K562 (cell line): Measurements from ENCODE around the gene MAB21L2. TPM values are rescaled to one million over a fixed set of nuclear protein-coding genes. Genes with fewer than 3 reads are reported as not detected.
"Not testable (repeated sequence)": the region's sequence is repeated elsewhere in the genome, so short reads cannot be mapped to it uniquely, and the experiment has no call there.

Experiments
- ATAC-seq: fragments of 200-7000 bp; cut with Tn5 transposase; 3 replicates; pipeline ENCODE4 v1.9.1; 2020; ENCODE audit warnings: moderate library complexity
- BruUV-seq: library from RNA; stranded (reverse); fragments of 400-500 nt; replicated peaks from 2 replicates; lab custom pipeline; 2021; lab: Mats Ljungman, UMichigan
- CTCF ChIA-PET: fragments of 300-600 bp; formaldehyde crosslinking; extraction: SDS; loops from one replicate; lab custom pipeline; 2021; ENCODE audit warnings: low intra/inter-chr PET ratio; lab: Yijun Ruan, JAX
- POLR2A ChIA-PET: fragments of 300-600, 350-650 bp; sonication (Branson Sonifier 250); formaldehyde crosslinking; extraction: SDS; loops from one replicate; lab custom pipeline; 2021; ENCODE audit warnings: antibody characterized with exemption, inconsistent platforms; lab: Yijun Ruan, JAX
- DNase-seq, 4 experiments: peaks; one replicate each; pipeline versions ENCODE4 v3.0.0 to v3.0.0-alpha.2; 2011 to 2018; ENCODE audit warnings: low spot score in 3 of 4, mixed read lengths in 3 of 4; ENCODE audit errors: extremely low read depth in 1 of 4
- FAIRE-seq: peaks from 2 replicates; lab custom pipeline; 2011; peaks lifted over from hg19 to GRCh38; lab: Jason Lieb, UNC
- H2AFZ ChIP-seq: 2 replicates; pipeline ENCODE4 v1.6.0; 2011; ENCODE audit warnings: low read depth, low read length, control low read depth, inconsistent platforms
- H3K27ac ChIP-seq: fragments of 200-600 bp; 3 replicates; pipeline ENCODE4 v1.8.0; 2011; ENCODE audit warnings: low read depth, mild to moderate bottlenecking, control low read depth, inconsistent platforms, low read length, moderate library complexity, mixed read lengths; ENCODE audit errors: extremely low read depth
- H3K27me3 ChIP-seq, 2 experiments: fragments of 300-600 bp in 1 of 2; 2 replicates in 1 of 2; 3 replicates in 1 of 2; pipeline versions ENCODE4 v1.6.0 to v1.8.0; 2011; ENCODE audit warnings: inconsistent platforms in 2 of 2, low read length in 2 of 2, mild to moderate bottlenecking in 1 of 2, mixed read lengths in 1 of 2, moderate library complexity in 1 of 2; ENCODE audit not compliant: control insufficient read depth in 2 of 2, insufficient read depth in 2 of 2
- H3K36me3 ChIP-seq: fragments of 300-600 bp; 3 replicates; pipeline ENCODE4 v1.8.0; 2011; ENCODE audit warnings: mild to moderate bottlenecking, low read length, inconsistent platforms; ENCODE audit not compliant: control insufficient read depth, insufficient read depth
- H3K4me1 ChIP-seq, 2 experiments: fragments of 200-600 bp in 1 of 2; replicated peaks in 1 of 2; 2 replicates in 1 of 2; 3 replicates in 1 of 2; pipeline versions ENCODE4 v1.5.1 to v1.8.0; 2011; ENCODE audit warnings: inconsistent platforms in 2 of 2, low read length in 2 of 2, mild to moderate bottlenecking in 1 of 2, mixed read lengths in 1 of 2, moderate library complexity in 1 of 2; ENCODE audit not compliant: control insufficient read depth in 2 of 2, insufficient read depth in 2 of 2
- H3K4me2 ChIP-seq: 2 replicates; pipeline ENCODE4 v1.6.1; 2011; ENCODE audit warnings: low read length, control low read depth, inconsistent platforms, mixed read lengths; ENCODE audit not compliant: insufficient read depth
- H3K4me3 ChIP-seq: fragments of 200-600 bp; sonication (generic), shearing (Covaris generic); 2 replicates; pipeline ENCODE4 v1.5.1; 2016; ENCODE audit warnings: control low read depth, inconsistent platforms
- H3K79me2 ChIP-seq: fragments of 200-600 bp; 3 replicates; pipeline ENCODE4 v1.8.0; 2011; ENCODE audit warnings: low read length, inconsistent platforms; ENCODE audit not compliant: control insufficient read depth, insufficient read depth
- H3K9ac ChIP-seq, 2 experiments: 2 replicates each; pipeline versions ENCODE4 v1.6.0 to v1.6.1; 2011; ENCODE audit warnings: low read depth in 2 of 2, low read length in 2 of 2, control low read depth in 1 of 2, inconsistent platforms in 1 of 2, mild to moderate bottlenecking in 1 of 2, mixed read lengths in 1 of 2; ENCODE audit not compliant: insufficient read depth in 1 of 2
- H3K9me1 ChIP-seq: one replicate; pipeline ENCODE4 v1.6.0; 2011; ENCODE audit warnings: inconsistent platforms, mild to moderate bottlenecking, low read length, moderate library complexity; ENCODE audit not compliant: control insufficient read depth, insufficient read depth
- H3K9me3 ChIP-seq: replicated peaks from 2 replicates; pipeline ENCODE4 v1.5.1; 2011; ENCODE audit warnings: low read depth, low read length, inconsistent platforms; ENCODE audit not compliant: control insufficient read depth, insufficient read depth
- H4K20me1 ChIP-seq: replicated peaks from 2 replicates; pipeline ENCODE4 v1.6.1; 2011; ENCODE audit warnings: low read length, inconsistent platforms, mixed read lengths; ENCODE audit not compliant: control insufficient read depth, insufficient read depth
- ARID1B ChIP-seq: fragments of 450-650 bp; IDR thresholded peaks from 2 replicates; pipeline ENCODE4 v1.6.1; 2016; ENCODE audit warnings: antibody characterized with exemption, mild to moderate bottlenecking, inconsistent platforms
- BACH1 ChIP-seq: fragments of 200-800 bp; sonication (Bioruptor generic); IDR thresholded peaks from 2 replicates; pipeline ENCODE4 v1.6.1; 2016; ENCODE audit warnings: missing genetic modification characterization, missing compliant biosample characterization
- C11orf30 ChIP-seq: fragments of 450-650 bp; IDR thresholded peaks from 2 replicates; pipeline ENCODE4 v1.6.1; 2016; ENCODE audit warnings: low read depth, mild to moderate bottlenecking
- CEBPB ChIP-seq: fragments of 450-650 bp; IDR thresholded peaks from 2 replicates; pipeline ENCODE4 v1.6.1; 2016; ENCODE audit warnings: missing genetic modification characterization, missing compliant biosample characterization
- CEBPG ChIP-seq, 3 experiments: fragments of 200-800 bp in 1 of 3; sonication (Bioruptor generic) in 1 of 3; sonication (generic) in 1 of 3; formaldehyde crosslinking in 1 of 3; IDR thresholded peaks in 2 of 3; conservative IDR thresholded peaks in 1 of 3; 2 replicates each; pipeline versions ENCODE4 v1.6.1 to v1.8.0; 2016 to 2022; ENCODE audit warnings: missing compliant biosample characterization in 2 of 3, missing genetic modification characterization in 2 of 3, mild to moderate bottlenecking in 1 of 3, missing genetic modification reagents in 1 of 3
- DPF2 ChIP-seq: fragments of 450-650 bp; IDR thresholded peaks from 2 replicates; pipeline ENCODE4 v1.6.1; 2016
- GATAD2B ChIP-seq: fragments of 450-650 bp; IDR thresholded peaks from 2 replicates; pipeline ENCODE4 v1.6.1; 2017; ENCODE audit warnings: mild to moderate bottlenecking, borderline replicate concordance
- MAFF ChIP-seq: IDR thresholded peaks from 2 replicates; pipeline ENCODE4 v1.6.1; 2012; ENCODE audit warnings: low read length, improper control_type of control experiment
- MAFG ChIP-seq: fragments of 450-650 bp; conservative IDR thresholded peaks from 2 replicates; pipeline ENCODE4 v1.6.1; 2016; ENCODE audit warnings: missing genetic modification characterization, missing compliant biosample characterization
- MAFK ChIP-seq: IDR thresholded peaks from 2 replicates; pipeline ENCODE4 v1.6.1; 2011; ENCODE audit warnings: low read length, improper control_type of control experiment
- NFE2 ChIP-seq: IDR thresholded peaks from 2 replicates; pipeline ENCODE4 v1.6.1; 2014; ENCODE audit warnings: antibody characterized with exemption, low read depth
- NFIC ChIP-seq: fragments of 450-650 bp; IDR thresholded peaks from 2 replicates; pipeline ENCODE4 v1.6.1; 2017; ENCODE audit warnings: mild to moderate bottlenecking, inconsistent platforms
- SMARCA4 ChIP-seq: fragments of 450-650 bp; IDR thresholded peaks from 2 replicates; pipeline ENCODE4 v1.6.1; 2016
- SMARCE1 ChIP-seq: fragments of 450-650 bp; IDR thresholded peaks from 2 replicates; pipeline ENCODE4 v1.7.1; 2016; ENCODE audit warnings: mild to moderate bottlenecking
- TRIM24 ChIP-seq, 2 experiments: fragments of 450-650 bp; IDR thresholded peaks; 2 replicates each; pipeline ENCODE4 v1.6.1; 2016
- ZNF316 ChIP-seq: fragments of 450-650 bp; IDR thresholded peaks from 2 replicates; pipeline ENCODE4 v1.6.1; 2016
- WGBS: fragments of 100-300 bp; shearing (Covaris generic); methylation state at CpG from one replicate; pipeline ENCODE4 v1.1.6; 2016; ENCODE audit warnings: low coverage, mixed read lengths; ENCODE audit not compliant: insufficient coverage; ENCODE audit errors: missing lambda C conversion rate; 5-methylcytosine and 5-hydroxymethylcytosine counted together
- in situ Hi-C: fragments of 300-500 bp; cut with MboI; formaldehyde crosslinking; loops from 4 replicates; pipeline ENCODE4 v1.15.0; 2018; ENCODE audit warnings: inconsistent platforms, mixed read lengths
- intact Hi-C: fragments of 100-400 bp; cut with micrococcal nuclease; formaldehyde crosslinking; loops from 2 replicates; pipeline ENCODE4 v1.14.2; 2022
- polyA plus RNA-seq, 8 experiments: library from polyadenylated mRNA; depleted of rRNA in 4 of 8; stranded (reverse) in 5 of 8; unstranded in 3 of 8; fragments of >200 nt; fragmentation: Nextera tagmentation in 2 of 8; fragmentation: Illumina TruSeq in 1 of 8; extraction: Ambion mirVana in 2 of 8; extraction: Trizol in 1 of 8; gene quantifications; 2 replicates each; pipeline versions ENCODE4 v1.2.1 to v1.2.3, GENCODE V29; 2011 to 2014; ENCODE audit warnings: inconsistent platforms in 1 of 8, missing spikeins in 1 of 8
- total RNA-seq, 7 experiments: library from RNA; depleted of rRNA in 6 of 7; stranded (reverse); fragments of >200 nt in 6 of 7; fragmentation: Illumina TruSeq in 2 of 7; extraction: Trizol in 2 of 7; gene quantifications; 2 replicates each; pipeline versions ENCODE4 v1.2.1 to v1.2.3, GENCODE V29; 2011 to 2021; ENCODE audit warnings: low replicate concordance in 1 of 7
- TF ChIP-seq, protein P1 (sequence below): fragments of 450-650 bp; IDR thresholded peaks from 2 replicates; pipeline ENCODE4 v1.6.1; 2016; ENCODE audit warnings: missing biosample characterization, missing genetic modification characterization
- TF ChIP-seq, protein P2 (sequence below), 2 experiments: fragments of 450-650 bp in 1 of 2; sonication (generic) in 1 of 2; formaldehyde crosslinking in 1 of 2; IDR thresholded peaks in 1 of 2; conservative IDR thresholded peaks in 1 of 2; 2 replicates each; pipeline versions ENCODE4 v1.6.1 to v1.8.1; 2016 to 2023; ENCODE audit warnings: mild to moderate bottlenecking in 2 of 2, moderate library complexity in 2 of 2, inconsistent platforms in 1 of 2, missing genetic modification reagents in 1 of 2

Gene MAB21L2
- total and polyA plus RNA-seq, 9 of the 15 experiments (the other 6 are each of a cell fraction or from before 2014, with no cell fraction given) = not detected

DNA sequence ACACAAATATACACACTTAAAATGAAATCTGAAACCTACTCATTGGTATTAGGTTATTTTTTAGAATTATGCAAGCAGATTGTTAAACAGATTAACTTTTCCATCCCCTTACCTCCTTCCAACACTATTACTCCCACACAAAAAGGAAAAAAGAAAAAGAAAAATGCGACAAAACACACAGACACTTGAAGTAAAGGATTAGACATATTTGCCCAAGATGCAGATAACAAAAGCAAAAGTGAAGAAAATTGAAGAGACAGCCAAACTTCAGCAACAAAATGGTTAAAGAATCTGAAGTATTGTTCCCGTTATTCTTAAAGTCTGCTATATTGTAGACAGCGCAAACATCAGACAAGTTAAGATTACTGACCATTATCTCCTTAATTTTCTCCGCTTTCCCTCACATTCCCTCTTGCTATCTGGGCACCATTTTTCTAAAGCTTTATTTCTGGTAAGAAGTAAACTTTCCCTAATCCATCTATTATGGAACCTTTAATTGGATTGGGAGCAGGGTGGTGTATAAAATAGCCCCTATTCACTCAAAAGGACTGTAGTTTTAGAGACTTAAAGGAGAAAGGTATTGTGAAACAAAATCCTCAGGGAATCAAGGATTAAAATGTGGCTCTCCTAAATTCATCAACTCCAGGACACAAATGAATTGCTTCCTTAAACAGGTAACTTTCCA is 34.7 kb upstream of the MAB21L2 start (continued):
- no peak for TF ChIP-seq GATAD2B
- TF ChIP-seq, all 486 proteins: peak for 18

DNA sequence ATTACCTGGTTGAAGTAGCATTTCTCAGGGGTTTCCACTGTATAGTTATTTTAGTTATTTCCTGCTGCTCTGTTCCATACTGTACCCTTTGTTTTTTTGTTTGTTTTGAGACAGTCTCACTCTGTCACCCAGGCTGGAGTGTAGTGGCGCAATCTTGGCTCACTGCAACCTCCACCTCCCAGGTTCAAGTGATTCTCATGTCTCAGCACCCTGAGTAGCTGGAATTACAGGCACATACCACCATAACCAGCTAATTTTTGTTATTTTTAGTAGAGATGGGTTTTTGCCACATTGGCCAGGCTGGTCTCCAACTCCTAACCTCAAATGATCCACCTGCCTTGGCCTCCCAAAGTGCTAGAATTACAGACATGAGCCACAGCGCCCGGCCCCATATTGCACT is 24.1 kb upstream of the MAB21L2 start:
- WGBS = 75% methylated on average over 3 of the region's 3 CpGs
- H3K9ac ChIP-seq; H3K9me3 ChIP-seq; H2AFZ ChIP-seq; BruUV-seq; H3K4me1 ChIP-seq; H3K27ac ChIP-seq; in situ Hi-C loops; intact Hi-C loops; DNase-seq; H3K4me3 ChIP-seq; H3K27me3 ChIP-seq; H3K4me2 ChIP-seq; CTCF ChIA-PET; POLR2A ChIA-PET; H4K20me1 ChIP-seq; H3K79me2 ChIP-seq; H3K9me1 ChIP-seq; H3K36me3 ChIP-seq; TF ChIP-seq CEBPG (CRISPR knock-in tag; IDR thresholded peaks at IDR 0.05): not testable (repeated sequence)
- TF ChIP-seq CEBPG (tag; conservative IDR thresholded peaks at IDR 0.05 in 1 of 2, IDR thresholded peaks at IDR 0.05 in 1 of 2) (peak; percentile 26 to 52; a peak in 2 of 4 replicates), MAFK (peak; percentile 51; the same call in 1 of the 2 replicates), BACH1 (tag) (0 out of 2 replicates have a peak, but pooled peaks have one; percentile 27), NFE2 (peak; percentile 72), MAFG (tag) (peak; percentile 88), SMARCE1 (0 out of 2 replicates have a peak, but pooled peaks have one; percentile 21), MAFF (peak; percentile 58; the same call in 1 of the 2 replicates), NFIC (0 out of 2 replicates have a peak, but pooled peaks have one; percentile 5), ARID1B (peak; percentile 38; the same call in 1 of the 2 replicates), DPF2 (peak; percentile 76), TRIM24 (IDR thresholded peaks at IDR 0.05) (0 out of 4 replicates have a peak, but pooled peaks of 1 of the 2 experiments have one; percentile 25), CEBPB (tag) (peak; percentile 92), ZNF316 (peak; percentile 98), C11orf30 (peak; percentile 98), SMARCA4 (peak; percentile 38; the same call in 1 of the 2 replicates)
- TF ChIP-seq, protein P1, sequence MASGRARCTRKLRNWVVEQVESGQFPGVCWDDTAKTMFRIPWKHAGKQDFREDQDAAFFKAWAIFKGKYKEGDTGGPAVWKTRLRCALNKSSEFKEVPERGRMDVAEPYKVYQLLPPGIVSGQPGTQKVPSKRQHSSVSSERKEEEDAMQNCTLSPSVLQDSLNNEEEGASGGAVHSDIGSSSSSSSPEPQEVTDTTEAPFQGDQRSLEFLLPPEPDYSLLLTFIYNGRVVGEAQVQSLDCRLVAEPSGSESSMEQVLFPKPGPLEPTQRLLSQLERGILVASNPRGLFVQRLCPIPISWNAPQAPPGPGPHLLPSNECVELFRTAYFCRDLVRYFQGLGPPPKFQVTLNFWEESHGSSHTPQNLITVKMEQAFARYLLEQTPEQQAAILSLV (tag) = peak; percentile 22; the same call in 1 of the 2 replicates
- TF ChIP-seq, protein P2, sequence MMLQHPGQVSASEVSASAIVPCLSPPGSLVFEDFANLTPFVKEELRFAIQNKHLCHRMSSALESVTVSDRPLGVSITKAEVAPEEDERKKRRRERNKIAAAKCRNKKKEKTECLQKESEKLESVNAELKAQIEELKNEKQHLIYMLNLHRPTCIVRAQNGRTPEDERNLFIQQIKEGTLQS (IDR thresholded peaks at IDR 0.05) = 0 out of 2 replicates have a peak, but pooled peaks have one; percentile 31
- TF ChIP-seq, protein P2 (CRISPR knock-in tag; conservative IDR thresholded peaks at IDR 0.05) = not testable (repeated sequence)
- peak; percentile 67 for FAIRE-seq
- ATAC-seq = peak; percentile 77
